Inflammatory macrophage (primary cell): ENCODE results near the gene TNFSF10.

Source experiments
- DNase-seq, 2 donors: peaks; one replicate each; pipeline ENCODE4 v3.0.0-alpha.2; 2020 to 2022

Gene TNFSF10

DNA sequence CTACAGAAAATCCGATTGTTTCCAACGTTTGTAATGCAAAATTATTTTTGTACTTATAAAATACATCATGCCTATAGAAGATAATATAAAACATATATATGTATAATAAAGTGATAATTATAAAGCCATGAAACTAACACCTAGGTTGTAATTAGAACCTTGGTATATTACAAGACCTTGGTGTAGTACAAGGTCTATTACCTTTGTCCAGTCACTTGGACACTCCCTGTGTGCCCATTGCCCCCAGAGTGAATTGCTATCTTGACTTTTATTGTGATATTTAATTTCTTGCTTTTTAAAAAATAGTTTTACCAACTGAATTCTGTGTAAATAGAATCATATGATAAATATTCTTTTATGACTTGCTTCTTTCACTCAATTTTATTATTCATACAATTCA, 20.7 kb upstream of the TNFSF10 start:
- DNase-seq: no peak

DNA sequence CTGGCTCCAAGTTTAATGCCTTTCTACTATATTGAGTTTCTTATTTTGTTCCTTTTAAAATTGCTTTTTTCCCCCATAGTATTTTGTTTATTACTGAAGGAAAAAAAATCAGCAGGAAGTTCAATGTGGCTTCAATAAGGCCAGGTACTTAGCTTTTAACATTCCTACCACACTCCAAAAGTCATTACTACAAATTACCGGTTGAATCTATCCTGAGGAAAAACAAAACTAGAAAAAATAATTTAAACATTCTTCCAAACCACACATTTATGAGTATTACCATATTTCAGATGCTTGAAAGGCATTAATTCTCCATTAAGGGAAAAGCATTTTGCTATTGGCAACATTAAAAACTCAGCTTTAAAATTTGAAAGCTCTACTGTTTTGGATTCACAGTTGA, 20.2 kb upstream of the TNFSF10 start:
- DNase-seq: no peak

DNA sequence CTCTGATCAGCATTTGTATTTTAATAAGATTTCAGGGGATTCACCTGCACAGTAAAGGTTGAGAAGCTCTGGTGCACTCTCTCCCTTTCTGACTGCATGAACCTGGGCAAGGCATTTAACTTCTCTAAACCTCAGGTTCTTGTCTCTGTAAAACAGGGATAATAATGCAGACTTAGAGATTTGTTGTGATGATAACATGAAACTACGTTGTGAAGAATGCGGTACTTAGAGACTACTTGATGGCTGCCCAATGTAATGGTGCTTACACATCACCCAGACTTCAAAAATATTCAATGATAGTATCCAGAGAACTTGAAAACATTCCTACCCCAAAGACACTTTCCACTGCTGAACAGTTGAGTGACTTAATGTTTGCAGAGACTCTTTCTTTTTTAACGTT, 19.8 kb upstream of the TNFSF10 start:
- no peak for DNase-seq

DNA sequence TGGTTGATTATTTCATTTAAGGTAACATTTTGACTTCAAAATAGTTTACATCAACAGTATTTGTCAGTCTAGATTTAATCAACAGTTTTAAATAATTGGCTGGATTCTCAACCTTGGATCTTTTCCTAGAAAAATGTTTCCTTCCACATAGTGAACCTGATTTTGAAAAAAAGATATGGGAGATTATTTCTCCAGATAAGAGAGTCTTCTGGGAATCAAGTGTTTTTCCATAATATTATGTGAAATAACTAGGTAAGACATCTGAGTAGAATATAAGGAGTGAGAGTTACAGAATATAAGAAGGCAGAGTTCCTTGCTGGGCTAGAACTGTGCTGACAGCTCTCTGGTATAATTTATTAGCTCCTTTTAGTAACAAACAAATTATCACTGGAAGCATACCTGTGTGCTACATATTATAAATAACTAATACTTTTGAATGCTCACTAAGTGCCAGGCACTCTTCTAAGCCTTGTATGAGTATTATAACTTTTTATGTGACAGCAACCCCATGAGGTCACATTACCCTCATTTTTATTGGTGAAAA, 18.8 kb upstream of the TNFSF10 start:
- no peak for DNase-seq

DNA sequence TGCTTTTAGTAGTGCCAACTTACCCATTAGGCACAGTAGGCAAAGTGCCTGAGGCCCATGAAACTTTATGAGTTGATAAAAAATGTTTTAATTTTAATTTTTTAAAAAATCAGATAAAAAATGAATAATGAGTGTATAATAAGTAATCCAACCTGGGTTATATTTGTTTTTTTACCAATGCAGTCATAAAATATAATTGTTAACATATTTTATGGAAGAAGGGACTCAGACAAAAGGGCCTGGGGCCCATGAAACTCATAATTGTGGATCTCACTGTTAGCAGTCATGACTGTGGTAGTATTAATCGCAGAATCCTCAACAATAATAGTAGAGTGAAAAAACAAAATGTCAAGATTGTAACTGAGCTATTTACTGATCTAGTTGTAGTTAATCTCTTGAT, 16.8 kb upstream of the TNFSF10 start:
- DNase-seq: no peak

DNA sequence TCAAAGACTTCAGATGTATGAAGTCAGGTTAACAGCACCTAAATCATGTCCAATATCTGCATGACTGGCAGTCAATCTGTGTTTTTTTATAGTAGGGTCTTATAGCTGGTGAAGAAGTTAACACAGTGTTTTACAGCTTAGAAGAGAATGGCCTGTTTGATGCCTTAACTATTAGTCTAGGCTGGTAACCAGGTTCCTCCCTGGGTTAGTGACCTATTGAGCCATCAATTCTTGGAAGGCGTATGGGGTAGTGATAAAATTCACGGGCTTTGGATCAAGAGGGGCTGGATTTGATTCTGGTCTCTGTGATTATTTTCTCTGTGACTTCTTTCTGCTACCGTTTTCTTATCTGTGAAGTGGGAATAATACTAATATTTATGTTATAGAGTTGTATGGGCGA, 16.0 kb upstream of the TNFSF10 start:
- DNase-seq: peak in 1 of 2 donors; percentile 14

DNA sequence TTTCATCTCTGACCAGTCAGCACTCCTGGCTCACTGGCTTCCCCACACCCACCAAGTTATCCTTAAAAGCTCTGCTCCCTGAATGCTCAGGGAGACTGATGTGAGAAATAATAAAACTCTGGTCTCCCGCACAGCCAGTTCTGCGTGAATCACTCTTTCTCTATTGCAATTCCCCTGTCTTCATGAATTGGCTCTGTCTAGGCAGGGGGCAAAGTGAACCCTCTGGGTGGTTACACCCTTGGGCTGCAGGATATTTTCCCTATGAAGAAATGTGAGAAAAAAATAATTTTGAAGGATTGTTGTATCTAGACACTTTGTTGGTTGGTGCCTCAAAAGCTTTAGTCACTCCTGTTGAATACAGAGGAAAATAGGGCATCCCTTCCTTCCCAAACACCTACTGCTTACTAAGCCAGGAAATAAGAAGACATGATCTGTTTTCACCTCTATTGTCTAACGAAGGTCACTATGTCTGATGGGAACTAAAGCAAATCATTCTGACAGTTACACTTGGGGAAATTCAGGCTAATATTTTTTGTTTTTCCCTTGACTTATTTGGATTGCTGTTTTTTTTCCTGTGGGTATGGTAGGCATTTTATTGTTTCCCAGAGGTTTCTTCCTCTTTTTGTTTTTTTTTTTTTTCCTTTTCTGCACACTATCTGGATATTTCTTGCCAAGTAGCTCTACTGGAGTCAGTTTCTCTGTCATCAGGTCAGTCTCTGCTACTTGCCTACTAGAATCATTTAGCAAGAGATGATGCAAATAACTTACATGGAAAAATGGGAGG, 15.3 kb upstream of the TNFSF10 start:
- peak in 1 of 2 donors; percentile 15 for DNase-seq

DNA sequence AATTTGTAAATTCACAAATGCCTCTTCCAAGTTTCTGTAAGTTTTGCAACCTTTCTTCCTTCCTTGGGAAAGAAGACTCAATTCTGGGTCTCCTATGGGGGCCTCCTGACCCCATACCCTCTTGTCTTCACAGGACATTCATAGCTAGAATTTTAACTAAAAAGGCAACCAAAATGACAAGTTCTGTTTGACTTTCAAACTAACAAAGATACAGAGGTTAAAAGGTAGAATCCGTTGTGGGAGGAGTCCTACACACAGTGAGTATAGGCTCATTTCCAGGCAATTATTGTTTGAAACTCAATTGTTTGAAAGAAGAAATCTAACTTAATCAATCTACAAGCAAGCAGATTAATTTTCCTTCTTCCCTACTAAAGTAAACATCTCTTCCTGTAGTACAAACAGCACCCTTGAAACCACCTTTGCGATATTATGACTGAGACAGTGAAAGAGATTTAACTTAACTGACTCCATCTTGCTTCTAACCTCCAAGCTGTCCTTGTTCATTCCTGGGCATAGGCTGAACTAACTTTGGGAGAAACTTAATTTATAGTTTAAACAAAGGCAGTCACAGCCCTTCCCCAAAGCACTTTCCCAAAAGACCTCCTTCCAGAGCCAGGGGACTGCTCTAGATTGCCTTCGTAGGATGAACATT, 14.4 kb upstream of the TNFSF10 start:
- DNase-seq: no peak

DNA sequence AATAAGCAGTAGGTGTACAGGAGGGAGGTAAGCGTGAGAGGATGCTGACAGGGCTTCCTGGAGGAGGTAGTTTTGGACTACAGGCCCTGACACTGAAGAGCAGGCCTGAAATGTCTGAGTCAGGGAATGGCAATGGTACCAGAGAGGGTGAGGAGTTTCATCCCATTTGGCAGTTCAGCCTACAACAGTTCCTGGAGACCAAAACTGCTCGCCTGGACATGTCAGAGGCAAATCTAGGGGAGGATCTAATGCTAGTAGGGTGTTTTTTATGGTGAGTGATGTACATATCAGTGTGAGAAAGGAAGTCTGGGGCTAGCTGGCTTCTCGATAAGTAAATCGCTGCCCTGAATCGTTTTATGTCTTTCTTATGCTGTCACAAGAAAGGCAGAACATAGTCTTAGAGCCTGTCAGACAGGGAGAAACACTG, 13.8 kb upstream of the TNFSF10 start:
- no peak for DNase-seq

DNA sequence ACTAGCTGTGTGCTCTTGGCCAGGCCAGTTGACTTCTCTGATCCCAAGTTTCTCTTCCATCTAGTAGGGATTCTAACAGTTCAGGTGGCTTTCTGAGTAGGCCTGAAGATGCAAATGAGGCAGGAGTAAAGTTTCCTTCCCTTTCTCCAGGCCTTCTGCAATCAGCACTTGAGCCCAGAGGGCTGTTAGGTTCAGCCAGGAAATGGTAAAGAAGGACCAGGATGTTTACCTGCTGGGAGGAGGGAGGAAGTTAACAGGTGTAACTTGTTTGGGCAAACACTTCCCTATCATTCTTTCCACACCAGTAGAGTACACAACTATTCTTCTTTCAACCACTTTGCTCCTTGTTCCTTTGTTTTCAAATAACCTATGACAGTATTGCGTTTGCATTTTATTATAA, 13.3 kb upstream of the TNFSF10 start:
- DNase-seq: no peak

DNA sequence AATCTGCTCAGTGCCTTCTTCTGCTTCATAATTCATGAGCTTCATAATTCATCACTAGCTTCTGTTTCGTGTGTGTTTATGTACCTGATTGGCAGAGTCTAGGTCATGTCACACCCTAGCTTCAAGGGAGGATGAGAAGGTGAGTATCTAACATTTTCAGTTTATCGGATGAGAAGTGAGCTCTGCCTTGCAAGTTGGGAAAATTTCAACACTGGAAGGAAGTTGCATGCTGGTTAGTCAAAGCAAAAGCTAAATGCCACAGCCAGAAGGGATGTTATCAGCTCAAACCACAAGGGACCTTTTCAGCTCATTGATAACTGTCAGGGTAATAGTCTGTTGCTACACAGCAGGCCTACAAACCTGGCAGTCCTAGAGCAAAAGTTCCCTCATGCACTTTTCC, 7.3 kb upstream of the TNFSF10 start:
- DNase-seq: peak; percentile 43 to 56

DNA sequence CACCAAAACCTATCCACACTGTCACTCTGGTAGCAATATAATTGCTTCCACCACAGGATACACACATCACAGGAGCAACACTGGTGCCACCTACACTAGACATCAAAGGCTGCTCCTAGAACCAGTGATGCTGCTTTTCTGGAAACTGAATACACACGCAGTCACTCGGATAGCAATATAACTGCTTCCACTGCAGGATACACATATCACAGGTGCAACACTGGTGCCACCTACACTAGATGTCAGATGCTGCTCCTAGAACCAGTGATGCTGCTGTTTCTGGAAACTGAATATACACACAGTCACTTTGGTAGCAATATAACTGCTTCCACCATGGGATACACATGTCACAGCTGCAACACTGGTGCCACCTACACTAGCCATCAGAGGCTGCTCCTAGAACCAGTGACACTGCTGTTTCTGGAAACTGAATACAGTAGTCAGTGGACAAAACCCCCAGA, 6.9 kb upstream of the TNFSF10 start:
- DNase-seq: no peak

DNA sequence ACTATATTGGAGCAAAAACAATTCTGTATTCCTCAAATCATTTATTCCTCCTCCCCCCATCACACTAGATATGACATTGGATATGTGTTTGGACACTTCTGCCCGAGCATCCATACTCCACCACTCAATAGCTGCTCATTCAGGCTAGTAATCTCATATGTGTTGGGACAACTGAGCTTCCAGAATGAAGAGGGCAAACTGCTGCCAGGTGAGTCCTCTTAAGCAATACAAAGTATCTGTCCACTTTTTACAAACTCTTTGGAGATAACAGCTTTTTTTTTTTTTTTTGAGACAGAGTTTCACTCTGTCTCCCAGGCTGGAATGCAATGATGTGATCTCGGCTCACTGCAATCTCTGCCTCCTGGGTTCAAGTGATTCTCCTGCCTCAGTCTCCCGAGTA, 5.4 kb upstream of the TNFSF10 start:
- no peak for DNase-seq

DNA sequence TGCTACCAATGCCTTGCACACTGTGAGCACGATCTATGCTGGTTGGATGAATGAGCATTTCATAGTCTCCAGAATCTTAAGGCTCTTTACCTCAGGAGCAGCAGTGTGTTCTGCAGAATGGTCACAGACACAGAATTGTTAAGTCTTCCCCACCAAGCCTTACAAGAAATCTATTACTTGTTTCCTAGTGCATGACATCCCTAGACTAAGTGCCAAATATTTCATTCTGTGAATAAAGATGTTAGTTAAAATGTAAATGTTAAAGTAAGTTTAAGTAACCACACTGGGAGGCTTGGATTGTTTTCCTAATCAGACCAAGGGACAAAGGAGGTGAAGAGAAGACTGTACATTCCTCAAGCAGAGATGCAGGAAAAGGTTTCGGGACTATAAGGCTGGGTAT, 4.1 kb upstream of the TNFSF10 start:
- no peak for DNase-seq

DNA sequence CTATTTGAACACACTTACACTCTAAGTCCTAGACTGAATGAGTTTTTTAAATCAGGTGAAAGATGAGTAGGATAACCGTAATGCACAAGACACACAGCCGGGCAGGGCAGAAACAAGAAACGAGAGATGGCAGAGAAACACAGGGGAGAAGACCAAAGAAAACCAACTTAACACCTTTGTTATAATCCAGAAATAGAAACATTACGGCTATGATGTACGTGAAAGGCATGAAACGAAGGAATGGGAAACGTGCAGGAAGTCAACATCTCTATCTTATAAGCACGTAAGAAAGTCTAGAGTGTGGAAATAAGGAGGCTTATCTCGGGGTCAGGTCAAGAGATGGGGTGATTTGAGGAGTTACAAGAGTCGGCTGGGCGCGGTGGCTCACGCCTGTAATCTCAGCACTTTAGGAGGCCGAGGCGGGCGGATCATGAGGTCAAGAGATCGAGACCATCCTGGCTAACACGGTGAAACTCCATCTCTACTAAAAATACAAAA, 1.9 kb upstream of the TNFSF10 start:
- DNase-seq: no peak

DNA sequence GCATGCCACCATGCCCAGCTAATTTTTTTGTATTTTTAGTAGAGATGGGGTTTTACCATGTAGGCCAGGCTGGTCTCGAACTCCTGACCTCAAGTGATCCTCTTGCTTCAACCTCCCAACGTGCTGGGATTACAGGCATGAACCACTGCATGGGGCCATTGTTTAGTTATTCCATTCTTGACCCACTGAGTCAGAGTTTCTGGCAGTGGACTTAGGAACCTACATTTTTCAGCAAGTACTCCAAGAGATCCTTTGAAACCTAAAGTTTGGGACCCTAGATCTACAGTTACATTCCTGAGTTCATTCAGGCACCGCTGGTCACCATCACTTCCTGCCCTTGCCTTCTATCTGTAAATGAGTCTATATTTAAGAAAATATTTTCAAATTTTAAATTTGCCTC, 1.4 kb upstream of the TNFSF10 start:
- no peak for DNase-seq

DNA sequence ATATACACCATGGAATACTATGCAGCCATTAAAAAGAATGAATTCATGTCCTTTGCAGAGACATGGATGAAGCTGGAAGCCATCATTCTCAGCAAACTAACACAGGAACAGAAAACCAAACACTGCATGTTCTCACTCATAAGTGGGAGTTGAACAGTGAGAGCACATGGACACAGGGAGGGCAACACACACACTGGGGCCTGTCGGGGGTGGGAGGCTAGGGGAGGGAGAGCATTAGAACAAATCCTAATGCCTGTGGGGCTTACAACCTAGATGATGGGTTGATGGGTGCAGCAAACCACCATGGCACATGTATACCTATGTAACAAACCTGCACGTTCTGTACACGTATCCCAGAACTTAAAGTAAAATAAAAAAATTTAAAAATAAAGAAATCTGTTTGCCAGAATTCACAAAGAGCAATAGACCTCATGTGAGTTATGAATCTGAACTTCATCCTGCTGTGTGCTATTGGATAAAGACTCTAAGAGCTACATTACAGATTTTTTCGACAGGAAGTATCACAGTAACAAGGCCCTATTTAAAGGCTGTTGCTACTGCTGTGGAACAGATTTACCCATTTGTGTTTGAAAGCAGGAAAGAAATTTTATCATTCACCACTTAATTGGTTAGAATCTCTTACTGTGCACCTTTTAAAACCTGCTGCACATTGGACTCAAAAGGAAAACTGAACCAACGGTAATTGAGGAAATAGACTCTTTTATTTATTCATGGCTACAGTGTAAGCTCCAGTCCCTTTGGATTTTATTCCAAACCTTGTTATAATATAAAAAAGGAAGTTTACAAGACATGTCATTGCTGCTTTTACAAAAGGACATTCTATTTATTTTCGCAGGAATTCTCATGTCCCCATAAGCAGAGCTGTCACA, 1.1 kb downstream of the TNFSF10 start:
- DNase-seq: peak in 1 of 2 donors; percentile 21

DNA sequence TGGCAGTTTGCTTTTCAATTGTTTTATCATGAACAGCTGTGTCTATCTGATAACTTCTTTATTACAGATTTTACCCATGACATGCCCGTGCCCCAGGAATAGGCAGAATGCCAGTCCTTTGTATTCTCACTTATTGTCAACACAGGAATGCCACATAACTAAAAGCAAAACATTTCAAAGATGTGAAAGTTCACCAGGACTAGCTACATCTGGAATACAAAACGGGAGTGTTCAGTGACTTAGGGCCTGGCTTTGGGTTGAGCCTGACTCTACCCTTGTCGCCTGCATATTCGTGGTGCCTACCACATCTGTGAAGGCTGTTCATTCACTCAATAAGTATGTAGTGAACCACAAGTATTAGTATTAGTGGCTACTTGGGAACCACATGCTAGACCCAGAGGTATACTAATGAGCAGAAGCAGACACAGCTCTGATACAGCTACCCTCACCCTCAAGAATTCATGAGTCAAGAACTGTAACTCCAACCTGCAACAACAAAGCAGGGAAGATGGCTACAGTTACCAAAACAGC, 2.9 kb downstream of the TNFSF10 start:
- no peak for DNase-seq

DNA sequence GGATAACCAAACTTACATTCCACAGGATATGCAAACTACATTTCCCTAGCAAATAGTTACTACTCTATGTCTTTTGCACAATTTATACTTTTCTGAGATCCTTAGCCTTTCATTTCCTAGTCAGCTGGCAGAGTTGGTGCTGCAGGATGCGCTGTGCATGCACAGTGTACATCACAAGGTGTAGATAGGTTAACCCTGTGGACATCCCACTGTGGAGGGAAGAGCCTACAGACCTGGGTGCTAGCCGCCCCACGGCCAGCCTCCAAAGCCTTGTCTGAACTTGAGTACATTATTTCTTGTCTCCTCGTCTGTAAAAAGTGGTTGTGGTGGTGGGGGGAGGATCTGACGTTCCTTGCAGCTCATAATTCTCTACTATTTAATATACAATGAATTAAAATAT, 3.5 kb downstream of the TNFSF10 start:
- no peak for DNase-seq

DNA sequence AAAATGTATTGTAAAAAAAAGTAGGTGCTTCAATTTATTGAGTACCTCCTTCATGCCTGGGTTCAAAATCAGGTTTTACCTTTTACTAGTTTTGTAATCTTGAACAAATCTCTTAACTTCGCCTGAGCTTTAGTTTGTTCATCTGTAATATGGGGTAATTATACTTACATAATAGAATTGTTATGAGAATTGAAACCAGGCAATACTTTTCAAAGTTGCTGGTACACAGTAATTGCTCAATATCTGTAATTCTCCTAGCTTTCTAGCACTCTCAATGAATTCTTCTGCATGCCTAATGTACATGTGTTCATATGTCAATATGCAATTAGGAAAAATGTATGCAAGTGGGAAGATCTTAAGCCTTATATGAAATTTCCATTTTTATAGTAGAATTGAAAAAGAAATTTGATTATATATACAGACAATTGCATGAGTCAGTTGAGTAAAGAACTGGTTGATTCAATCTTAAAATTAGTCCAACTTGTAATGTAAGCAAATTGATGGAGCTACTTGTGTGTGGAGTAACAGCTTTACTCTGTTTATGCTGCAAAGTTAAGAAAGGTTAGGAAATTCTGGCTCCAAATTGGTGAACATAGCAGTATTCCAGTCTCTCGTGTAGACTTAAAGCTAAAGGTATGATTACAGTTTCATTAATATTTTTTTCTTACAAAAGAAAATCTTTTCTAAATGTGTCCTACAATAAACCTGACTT, 4.1 kb downstream of the TNFSF10 start:
- peak in 1 of 2 donors; percentile 54 for DNase-seq

DNA sequence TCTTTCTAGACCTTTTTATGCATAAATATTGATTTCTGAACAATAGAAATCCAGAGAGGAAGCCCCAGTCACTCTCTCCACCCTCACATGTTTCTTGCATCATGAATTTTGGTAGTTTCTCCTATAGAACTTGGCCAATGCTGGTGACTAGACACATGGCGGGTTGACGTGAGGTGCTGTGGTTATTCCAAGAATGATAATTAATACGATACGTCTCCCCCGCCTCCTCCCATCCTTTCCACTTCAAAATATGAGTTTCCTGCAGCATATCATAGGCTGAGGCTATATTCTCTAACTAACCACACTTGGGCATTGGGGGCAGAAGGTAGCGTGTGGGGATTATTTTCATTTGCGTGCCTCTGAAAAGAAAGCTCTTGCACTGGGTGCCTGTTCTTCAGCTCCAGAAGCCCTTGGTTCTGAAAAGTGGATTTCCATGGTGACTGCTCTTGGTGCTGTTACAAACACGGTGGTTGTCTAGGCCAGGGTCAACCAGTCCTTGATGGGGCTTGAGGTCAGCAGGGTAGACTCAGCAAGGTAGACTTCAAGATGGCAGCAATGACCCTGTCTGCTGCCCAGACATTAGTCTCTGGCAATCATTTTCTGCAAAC, 5.3 kb downstream of the TNFSF10 start:
- DNase-seq: peak; percentile 72 to 82
